Activated CD8-positive, alpha-beta T cell treated with anti-CD3 and anti-CD28 coated beads, Interleukin-2, amount 10 ng/mL, durations not matched to agents 7 days and 5 days (primary cell): ENCODE measurements around the gene ZNF683. TPM values are rescaled to one million over a fixed set of nuclear protein-coding genes. Genes with fewer than 3 reads are reported as not detected.
"Not testable (repeated sequence)": the region's sequence is repeated elsewhere in the genome, so short reads cannot be mapped to it uniquely, and the experiment has no call there.

Source experiments
- ATAC-seq: fragments of 150-1000 bp; cut with Tn5 transposase; one replicate; pipeline ENCODE4 v1.10.0; 2021; ENCODE audit warnings: moderate library complexity
- CTCF ChIA-PET: fragments of 350-600 bp; sonication (Branson Sonifier 250); formaldehyde crosslinking; loops from one replicate; lab custom pipeline; 2021; ENCODE audit warnings: antibody characterized with exemption; lab: Charles Lee
- POLR2A ChIA-PET: fragments of 350-600 bp; sonication (Branson Sonifier 250); formaldehyde crosslinking; loops from one replicate; lab custom pipeline; 2021; ENCODE audit warnings: antibody characterized with exemption; lab: Charles Lee
- DNase-seq: peaks from one replicate; pipeline ENCODE4 v3.0.0-alpha.2; 2020
- H3K27ac Mint-ChIP-seq: one replicate; pipeline ENCODE4 v1.8.0; 2021; ENCODE audit warnings: mild to moderate bottlenecking, mixed read lengths
- H3K27me3 Mint-ChIP-seq: one replicate; pipeline ENCODE4 v1.8.0; 2021; ENCODE audit warnings: low read depth, mixed read lengths
- H3K36me3 Mint-ChIP-seq: one replicate; pipeline ENCODE4 v1.8.0; 2021; ENCODE audit warnings: low read depth, mixed read lengths
- H3K4me1 Mint-ChIP-seq: one replicate; pipeline ENCODE4 v1.8.0; 2021; ENCODE audit warnings: low read depth, mixed read lengths
- H3K4me3 Mint-ChIP-seq: one replicate; pipeline ENCODE4 v1.8.0; 2021; ENCODE audit warnings: mild to moderate bottlenecking, mixed read lengths
- H3K9me3 Mint-ChIP-seq: one replicate; pipeline ENCODE4 v1.8.0; 2022; ENCODE audit warnings: mixed read lengths; ENCODE audit not compliant: insufficient read depth
- total RNA-seq, 2 experiments: library from RNA; stranded (reverse); gene quantifications; one replicate each; pipeline ENCODE4 v1.2.3, GENCODE V29; 2021

The ZNF683 gene
- total RNA-seq, 2 experiments from 2014 or later: 24.0 to 26.6 TPM

DNA sequence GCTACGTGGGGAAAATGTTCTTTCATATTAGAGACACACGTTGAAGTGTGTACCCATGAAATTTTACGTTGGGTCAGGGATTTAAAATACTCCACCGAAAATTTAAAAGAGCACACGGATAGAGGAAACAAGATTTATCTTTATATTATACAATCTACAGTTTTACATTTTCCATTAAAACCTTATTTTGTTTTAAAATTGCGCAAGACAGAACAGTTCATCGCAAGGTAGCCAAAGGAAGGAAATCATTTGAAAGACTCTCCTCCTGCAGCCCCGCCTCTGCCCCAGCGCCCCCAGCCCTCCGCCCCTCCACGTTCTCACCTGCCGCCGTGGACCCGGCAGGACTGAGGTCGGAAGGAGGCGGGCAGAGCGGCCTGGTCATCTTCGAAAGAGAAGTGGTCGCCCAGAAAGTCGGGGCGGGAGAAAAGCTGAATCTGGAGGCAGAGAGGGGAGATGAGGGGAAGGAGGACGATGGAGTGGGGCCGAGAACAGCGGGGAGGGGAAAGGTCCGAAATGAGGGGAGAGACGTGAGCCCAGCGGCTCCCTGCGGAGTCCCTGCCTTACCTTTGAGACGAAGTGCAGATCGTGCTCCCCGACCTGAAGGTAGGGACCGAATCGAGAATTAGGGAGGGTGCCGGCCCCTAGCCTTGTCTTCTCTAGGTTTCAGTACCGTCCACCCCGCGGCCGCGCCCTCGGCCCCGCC is 36.6 kb downstream of the ZNF683 start:
- H3K4me3 Mint-ChIP-seq: peak overlapping the region; percentile 94
- DNase-seq: no peak
- H3K9me3 Mint-ChIP-seq: no peaks in the 10 kb centered on the region
- H3K27me3 Mint-ChIP-seq: peaks cover 5% of the 10 kb centered on the region
- peaks cover 25% of the 10 kb centered on the region for H3K4me1 Mint-ChIP-seq
- peaks cover 5% of the 10 kb centered on the region for H3K36me3 Mint-ChIP-seq
- POLR2A ChIA-PET: interaction anchor here (0.8 kb wide), 1 partner anchor 14 kb away, joined by 3 read pairs; no protein-coding TSS in a partner anchor
- H3K27ac Mint-ChIP-seq: peak overlapping the region; percentile 77
- ATAC-seq: peak; percentile 14
- CTCF ChIA-PET: interaction anchor here (1.1 to 3.5 kb wide), 5 partner anchors 14 to 81 kb away, joined by 3 to 10 read pairs (median 8); no protein-coding TSS in a partner anchor

DNA sequence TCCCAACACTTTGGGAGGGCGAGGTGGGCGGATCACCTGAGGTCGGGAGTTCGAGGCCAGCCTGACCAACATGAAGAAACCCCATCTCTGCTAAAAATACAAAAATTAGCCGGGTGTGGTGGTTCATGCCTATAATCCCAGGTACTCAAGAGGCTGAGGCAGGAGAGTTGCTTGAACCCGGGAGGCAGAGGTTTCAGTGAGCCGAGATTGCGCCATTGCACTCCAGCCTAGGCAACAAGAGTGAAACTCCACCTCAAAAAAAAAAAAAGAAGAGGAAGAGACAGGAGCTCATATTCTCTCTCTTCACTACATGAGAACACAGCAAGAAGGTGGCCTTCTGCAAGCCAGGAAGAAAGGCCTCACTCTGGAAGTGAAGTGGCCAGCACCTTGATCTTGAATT is 39.2 kb downstream of the ZNF683 start:
- H3K27ac Mint-ChIP-seq, H3K9me3 Mint-ChIP-seq, DNase-seq, H3K36me3 Mint-ChIP-seq, H3K4me3 Mint-ChIP-seq, H3K27me3 Mint-ChIP-seq, ATAC-seq, POLR2A ChIA-PET: not testable (repeated sequence)
- peaks cover 23% of the 10 kb centered on the region for H3K4me1 Mint-ChIP-seq
- CTCF ChIA-PET: interaction anchor here (1.2 to 4.4 kb wide), 3 partner anchors 11 to 59 kb away, joined by 3 to 20 read pairs (median 8); no protein-coding TSS in a partner anchor

DNA sequence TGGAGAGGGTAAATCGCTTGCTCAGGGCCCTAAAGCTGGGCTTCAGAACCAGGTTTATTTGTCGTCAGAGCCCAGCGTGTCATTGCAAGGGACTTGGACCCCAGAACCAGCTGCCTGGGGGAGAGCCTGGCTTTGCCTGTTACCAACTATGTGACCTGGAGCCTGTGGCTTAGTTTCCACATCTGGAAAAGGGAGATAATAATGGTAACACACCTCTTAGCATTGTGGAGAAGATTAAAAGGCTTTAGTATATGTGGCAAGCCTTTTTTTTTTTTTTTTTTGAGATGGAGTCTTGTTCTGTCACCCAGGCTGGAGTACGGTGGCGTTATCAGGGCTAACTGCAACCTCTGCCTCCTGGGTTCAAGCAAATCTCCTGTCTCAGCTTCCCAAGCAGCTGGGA is 42.3 kb downstream of the ZNF683 start:
- H3K27me3 Mint-ChIP-seq: no peaks in the 10 kb centered on the region
- no peak overlapping the region for H3K4me3 Mint-ChIP-seq
- no peak for ATAC-seq
- no peak for DNase-seq
- H3K4me1 Mint-ChIP-seq: peaks cover 6% of the 10 kb centered on the region
- ChIA-PET POLR2A (no interaction called here), CTCF (interaction anchor here (0.9 to 4.4 kb wide), 5 partner anchors 8 to 87 kb away, joined by 4 to 20 read pairs (median 9); no protein-coding TSS in a partner anchor)
- H3K27ac Mint-ChIP-seq: no peak overlapping the region
- no peaks in the 10 kb centered on the region for H3K9me3 Mint-ChIP-seq
- peaks cover 14% of the 10 kb centered on the region for H3K36me3 Mint-ChIP-seq

DNA sequence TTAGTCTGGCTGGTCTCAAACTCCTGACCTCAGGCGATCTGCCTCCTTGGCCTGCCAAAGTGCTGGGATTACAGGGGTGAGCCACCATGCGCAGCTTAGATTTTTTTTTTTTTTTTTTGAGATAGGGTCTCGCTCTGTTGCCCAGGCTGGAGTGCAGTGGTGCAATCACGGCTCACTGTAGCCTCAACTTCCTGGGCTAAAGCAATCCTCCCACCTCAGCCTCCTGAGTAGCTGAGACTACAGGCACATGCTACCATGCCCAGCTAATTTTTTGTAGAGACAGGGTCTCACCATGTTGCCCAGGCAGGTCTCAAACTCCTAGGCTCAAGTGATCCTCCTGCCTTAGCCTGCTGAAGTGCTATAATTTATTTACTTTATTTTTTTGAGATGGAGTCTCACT is 43.2 kb downstream of the ZNF683 start:
- ATAC-seq, H3K9me3 Mint-ChIP-seq, H3K27me3 Mint-ChIP-seq, DNase-seq, H3K27ac Mint-ChIP-seq, H3K4me3 Mint-ChIP-seq, H3K4me1 Mint-ChIP-seq, POLR2A ChIA-PET: not testable (repeated sequence)
- CTCF ChIA-PET: interaction anchor here (0.6 to 4.4 kb wide), 4 partner anchors 8 to 130 kb away, joined by 4 to 20 read pairs (median 8); no protein-coding TSS in a partner anchor
- peaks cover 19% of the 10 kb centered on the region for H3K36me3 Mint-ChIP-seq

DNA sequence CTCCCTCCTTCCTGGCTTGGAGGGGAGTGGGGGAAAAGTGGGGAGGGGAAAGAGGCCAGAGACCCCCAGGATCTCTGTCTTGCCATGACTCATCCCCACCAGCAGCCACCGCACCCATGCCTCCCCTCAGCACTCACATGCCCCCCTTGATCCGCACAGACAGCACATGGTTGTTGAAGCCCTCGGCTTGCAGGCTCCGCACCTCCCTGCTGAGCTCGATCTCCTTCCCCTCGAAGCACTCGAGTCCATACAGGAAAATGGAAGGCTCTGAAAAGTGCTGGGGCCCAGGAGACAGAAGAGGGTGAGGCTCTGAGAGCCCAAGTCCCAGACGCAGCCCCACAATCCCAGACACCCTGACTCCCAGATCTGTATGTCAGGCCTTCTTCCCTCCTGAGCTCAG is 44.0 kb downstream of the ZNF683 start:
- no peaks in the 10 kb centered on the region for H3K27me3 Mint-ChIP-seq
- CTCF ChIA-PET: interaction anchor here (0.6 to 3.9 kb wide), 3 partner anchors 44 to 129 kb away, joined by 3 to 15 read pairs (median 4); no protein-coding TSS in a partner anchor
- H3K9me3 Mint-ChIP-seq: no peaks in the 10 kb centered on the region
- no peak for DNase-seq
- H3K4me3 Mint-ChIP-seq: no peak overlapping the region
- POLR2A ChIA-PET: interaction anchor here (1.4 to 2.2 kb wide), 2 partner anchors 32 to 40 kb away, joined by 3 to 7 read pairs; no protein-coding TSS in a partner anchor
- H3K4me1 Mint-ChIP-seq: peaks cover 5% of the 10 kb centered on the region
- H3K36me3 Mint-ChIP-seq: peaks cover 27% of the 10 kb centered on the region
- ATAC-seq: no peak
- no peak overlapping the region for H3K27ac Mint-ChIP-seq

DNA sequence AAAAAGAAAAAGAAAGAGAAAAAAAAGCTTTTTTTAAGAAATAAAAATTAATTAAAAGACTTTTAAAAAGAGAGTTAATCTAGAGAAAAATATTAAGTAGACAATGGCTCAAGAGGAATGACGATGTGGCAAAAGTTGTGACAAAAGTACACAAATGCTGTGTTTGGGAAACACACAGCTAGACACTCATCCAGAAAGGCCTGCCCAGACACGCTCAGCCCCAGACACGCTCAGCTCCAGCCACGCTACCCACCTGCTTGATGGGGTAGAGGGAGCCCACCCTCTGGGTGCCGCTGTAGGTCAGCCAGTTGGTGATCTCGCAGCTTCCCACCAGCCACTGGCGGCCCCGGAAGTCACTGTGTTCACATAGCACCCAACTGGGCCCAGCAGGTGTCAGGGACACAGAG is 44.6 kb downstream of the ZNF683 start:
- ChIA-PET POLR2A (interaction anchor here (1.4 to 2.2 kb wide), 2 partner anchors 32 to 39 kb away, joined by 3 to 7 read pairs; no protein-coding TSS in a partner anchor), CTCF (interaction anchor here (0.8 to 3.9 kb wide), 4 partner anchors 11 to 89 kb away, joined by 3 to 15 read pairs (median 3); no protein-coding TSS in a partner anchor)
- Mint-ChIP-seq H3K9me3 (no peaks in the 10 kb centered on the region), H3K27ac (peak overlapping the region; percentile 20), H3K36me3 (peaks cover 34% of the 10 kb centered on the region), H3K4me1 (peaks cover 11% of the 10 kb centered on the region), H3K4me3 (no peak overlapping the region), H3K27me3 (no peaks in the 10 kb centered on the region)
- no peak for ATAC-seq
- DNase-seq: no peak

DNA sequence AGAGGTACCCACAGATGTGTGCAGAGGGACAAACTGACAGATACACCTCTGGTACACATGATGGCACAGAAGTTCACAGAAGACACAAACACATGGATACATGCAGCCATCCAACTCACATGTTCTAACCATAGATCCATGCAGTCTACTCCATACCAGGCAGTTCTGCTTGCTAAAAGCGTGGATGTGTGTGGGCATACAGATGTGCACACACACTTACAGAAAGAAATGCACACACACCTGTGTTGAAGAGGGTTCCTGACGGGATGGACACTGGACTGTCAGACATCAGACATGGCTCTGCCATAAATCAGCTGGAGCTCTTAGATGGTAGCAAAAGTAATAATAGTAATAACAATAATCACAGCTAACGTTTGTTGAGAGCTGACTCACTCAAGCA is 48.0 kb downstream of the ZNF683 start:
- Mint-ChIP-seq H3K27me3 (no peaks in the 10 kb centered on the region), H3K4me1 (peaks cover 38% of the 10 kb centered on the region), H3K27ac (no peak overlapping the region), H3K4me3 (no peak overlapping the region), H3K36me3 (peaks cover 58% of the 10 kb centered on the region), H3K9me3 (no peaks in the 10 kb centered on the region)
- DNase-seq (no peak), ATAC-seq (no peak)
- ChIA-PET POLR2A (interaction anchor here (1.7 kb wide), 1 partner anchor 50 kb away, joined by 4 read pairs; no protein-coding TSS in a partner anchor), CTCF (interaction anchor here (3.9 kb wide), 1 partner anchor 40 kb away, joined by 15 read pairs; no protein-coding TSS in a partner anchor)

DNA sequence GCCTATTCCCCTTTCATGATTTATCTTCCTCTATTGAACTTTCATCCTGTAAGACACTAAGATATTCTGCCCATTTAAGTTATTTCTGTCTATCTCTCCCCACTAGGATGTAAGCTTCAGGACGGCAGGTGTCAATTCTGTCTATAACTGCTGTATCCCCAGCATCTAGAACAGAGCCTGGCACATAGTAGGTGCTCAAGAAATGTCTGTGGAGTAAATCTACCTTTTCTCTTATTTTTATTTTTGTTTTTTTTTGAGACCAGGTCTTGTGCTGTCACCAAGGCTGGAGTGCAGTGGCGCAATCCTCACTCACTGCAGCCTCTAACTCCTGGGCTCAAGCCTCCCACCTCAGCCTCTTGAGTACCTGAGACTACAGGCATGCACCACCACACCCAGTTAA is 49.2 kb downstream of the ZNF683 start:
- ChIA-PET CTCF (interaction anchor here (0.9 to 11.5 kb wide), 8 partner anchors 35 to 94 kb away, joined by 3 to 591 read pairs (median 16); partner anchors contain the start of gene SH3BGRL3), POLR2A (interaction anchor here (10.8 kb wide), 1 partner anchor 40 kb away, joined by 409 read pairs; the partner anchor contains the start of gene SH3BGRL3)

DNA sequence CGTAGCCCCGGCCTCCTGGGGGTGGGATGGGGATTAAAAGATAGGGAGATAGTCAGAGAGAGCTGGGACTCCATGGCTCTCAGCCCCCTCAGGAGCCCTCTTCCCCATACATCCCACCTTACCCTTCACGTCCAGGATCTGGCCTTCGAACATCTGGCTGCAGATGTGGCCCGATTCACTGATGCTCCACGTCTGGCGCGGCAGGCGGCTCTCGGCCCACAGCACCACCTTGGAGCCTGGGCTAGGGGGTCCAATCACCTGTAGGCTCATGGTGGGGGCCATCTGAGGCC is 50.6 kb downstream of the ZNF683 start:
- H3K27me3 Mint-ChIP-seq: no peaks in the 10 kb centered on the region
- peaks cover 44% of the 10 kb centered on the region for H3K4me1 Mint-ChIP-seq
- CTCF ChIA-PET: interaction anchor here (0.6 to 11.5 kb wide), 40 partner anchors 9 to 199 kb away, joined by 3 to 591 read pairs (median 4); partner anchors contain the start of genes CEP85, SH3BGRL3, UBXN11 and ZNF593
- peaks cover 78% of the 10 kb centered on the region for H3K36me3 Mint-ChIP-seq
- POLR2A ChIA-PET: interaction anchor here (0.7 to 10.8 kb wide), 4 partner anchors 14 to 53 kb away, joined by 3 to 409 read pairs (median 3); partner anchors contain the start of gene SH3BGRL3
- H3K9me3 Mint-ChIP-seq: no peaks in the 10 kb centered on the region
- ATAC-seq (no peak), DNase-seq (no peak)
- H3K27ac Mint-ChIP-seq: peak overlapping the region; percentile 48
- no peak overlapping the region for H3K4me3 Mint-ChIP-seq

More for the DNA sequence above, 49.2 kb downstream of the ZNF683 start:
- DNase-seq: no peak
- Mint-ChIP-seq H3K36me3 (peaks cover 69% of the 10 kb centered on the region), H3K27ac (peak overlapping the region; percentile 48), H3K4me1 (peaks cover 38% of the 10 kb centered on the region), H3K9me3 (no peaks in the 10 kb centered on the region), H3K4me3 (no peak overlapping the region), H3K27me3 (no peaks in the 10 kb centered on the region)
- ATAC-seq: no peak

DNA sequence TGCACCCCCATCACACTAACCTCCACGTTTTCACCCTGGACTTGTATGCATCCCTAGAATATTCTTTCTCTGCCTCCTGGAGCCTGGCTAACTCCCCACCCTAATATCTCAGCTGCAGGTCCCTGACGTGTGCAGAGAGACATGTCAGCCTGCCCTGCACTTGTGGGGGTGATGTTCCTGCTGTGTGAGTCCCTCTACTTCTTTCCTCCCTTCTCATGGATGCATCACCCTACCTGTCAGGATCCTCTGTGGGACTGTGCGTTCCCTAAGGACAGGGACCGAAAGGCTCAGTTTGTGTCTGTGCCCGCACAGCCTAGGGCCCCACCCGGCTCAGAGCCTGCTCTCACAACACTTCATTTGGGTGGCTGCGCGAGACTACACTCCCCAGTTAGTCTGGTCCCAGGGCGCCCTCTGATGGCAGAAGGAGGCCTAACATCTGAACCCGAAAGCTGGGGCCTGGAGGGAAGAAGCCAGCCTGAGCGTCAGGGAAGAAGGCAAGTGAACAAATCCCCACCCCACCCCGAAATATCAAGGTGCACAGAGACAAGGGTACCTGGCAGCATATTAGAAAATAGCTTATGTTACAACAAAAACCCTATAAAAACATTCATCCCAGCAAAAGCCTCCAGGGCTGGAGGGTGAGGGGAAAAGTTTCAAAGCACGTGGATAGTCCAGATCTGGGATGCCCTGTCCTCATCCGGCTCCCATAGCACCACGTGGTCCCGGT is 51.1 kb downstream of the ZNF683 start:
- peak overlapping the region; percentile 84 for H3K4me3 Mint-ChIP-seq
- no peaks in the 10 kb centered on the region for H3K9me3 Mint-ChIP-seq
- CTCF ChIA-PET: interaction anchor here (0.6 to 11.5 kb wide), 43 partner anchors 10 to 198 kb away, joined by 3 to 591 read pairs (median 4); partner anchors contain the start of genes CEP85, SH3BGRL3, UBXN11 and ZNF593
- ATAC-seq: peak; percentile 76
- no peaks in the 10 kb centered on the region for H3K27me3 Mint-ChIP-seq
- peaks cover 74% of the 10 kb centered on the region for H3K36me3 Mint-ChIP-seq
- peaks cover 49% of the 10 kb centered on the region for H3K4me1 Mint-ChIP-seq
- POLR2A ChIA-PET: interaction anchor here (0.9 to 10.8 kb wide), 4 partner anchors 14 to 54 kb away, joined by 3 to 409 read pairs (median 27); partner anchors contain the start of genes SH3BGRL3 and UBXN11
- DNase-seq: peak; percentile 97
- peak overlapping the region; percentile 94 for H3K27ac Mint-ChIP-seq

DNA sequence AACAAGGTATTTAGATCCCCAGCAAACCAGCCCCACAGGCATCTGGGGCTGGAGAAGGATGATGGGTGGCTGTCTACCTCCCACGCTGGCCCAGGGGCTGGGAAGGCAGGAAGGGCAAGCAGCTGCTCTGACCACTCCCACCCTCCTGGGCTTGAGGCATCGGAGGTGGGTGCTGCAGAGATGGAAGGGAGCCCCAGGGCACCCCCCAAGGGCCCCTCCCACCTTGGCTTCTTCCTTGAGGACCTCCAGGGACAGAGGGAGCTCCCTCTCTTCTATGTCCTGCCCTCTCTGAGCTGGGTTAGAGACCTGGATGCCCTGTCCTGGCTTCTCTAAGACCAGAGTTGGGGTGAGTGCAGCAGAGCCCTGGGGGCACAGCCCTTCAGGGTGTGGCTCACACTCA is 51.7 kb downstream of the ZNF683 start:
- no peak for DNase-seq

More for the DNA sequence above, 51.7 kb downstream of the ZNF683 start:
- ATAC-seq: peak; percentile 6
- Mint-ChIP-seq H3K9me3 (no peaks in the 10 kb centered on the region), H3K4me1 (peaks cover 54% of the 10 kb centered on the region), H3K27me3 (no peaks in the 10 kb centered on the region), H3K36me3 (peaks cover 73% of the 10 kb centered on the region), H3K27ac (peak overlapping the region; percentile 94), H3K4me3 (peak overlapping the region; percentile 84)
- POLR2A ChIA-PET: interaction anchor here (1.2 to 10.8 kb wide), 3 partner anchors 13 to 38 kb away, joined by 3 to 409 read pairs (median 51); partner anchors contain the start of genes SH3BGRL3 and UBXN11
- CTCF ChIA-PET: interaction anchor here (0.6 to 11.5 kb wide), 25 partner anchors 9 to 198 kb away, joined by 3 to 591 read pairs (median 5); partner anchors contain the start of genes CEP85, SH3BGRL3, UBXN11 and ZNF593
